Spinal cord (tissue), 10 donors: Measurements from ENCODE around the gene FNIP1. TPM values are rescaled to one million over a fixed set of nuclear protein-coding genes. Genes with fewer than 3 reads are reported as not detected.

Source experiments
- DNase-seq, 6 donors: peaks; one replicate each; pipeline versions ENCODE4 v3.0.0 to v3.0.0-alpha.2; 2013 to 2015; ENCODE audit warnings: low spot score in 6 of 6, low read depth in 4 of 6
- H3K27ac ChIP-seq: one replicate; pipeline ENCODE4 v1.5.1; 2013; ENCODE audit warnings: low read depth, low read length, control low read depth
- H3K27me3 ChIP-seq: one replicate; pipeline ENCODE4 v1.6.1; 2013; ENCODE audit warnings: low read length; ENCODE audit not compliant: control insufficient read depth, insufficient read depth
- H3K36me3 ChIP-seq: one replicate; pipeline ENCODE4 v1.6.1; 2013; ENCODE audit warnings: low read length; ENCODE audit not compliant: control insufficient read depth, insufficient read depth
- H3K4me1 ChIP-seq: one replicate; pipeline ENCODE4 v1.6.1; 2013; ENCODE audit warnings: low read length; ENCODE audit not compliant: control insufficient read depth, insufficient read depth
- H3K4me3 ChIP-seq: one replicate; pipeline ENCODE4 v1.5.1; 2013; ENCODE audit warnings: low read depth, low read length, control low read depth
- H3K9me3 ChIP-seq: one replicate; pipeline ENCODE4 v1.6.1; 2013; ENCODE audit warnings: low read length; ENCODE audit not compliant: control insufficient read depth, insufficient read depth
- WGBS: methylation state at CpG from one replicate; pipeline ENCODE4 v1.1.5; 2013; ENCODE audit warnings: missing lambda C conversion rate; ENCODE audit not compliant: insufficient coverage; 5-methylcytosine and 5-hydroxymethylcytosine counted together
- polyA plus RNA-seq, 2 donors: library from polyadenylated mRNA; unstranded; fragments of 120-200 nt; gene quantifications; one replicate each; pipeline ENCODE4 v1.2.1, GENCODE V29; 2013; ENCODE audit not compliant: insufficient read length in 2 of 2
- total RNA-seq, 2 donors: library from RNA; depleted of rRNA in 1 of 2; stranded (reverse); fragments of 120-200 nt in 1 of 2; fragments of >200 nt in 1 of 2; gene quantifications; one replicate each; pipeline versions ENCODE4 v1.2.3 to v1.2.4, GENCODE V29; 2013 to 2014
- donor health status: healthy.

The FNIP1 gene
- total and polyA plus RNA-seq, 4 donors = 17.8 to 62.7 (median 26.3) TPM

DNA sequence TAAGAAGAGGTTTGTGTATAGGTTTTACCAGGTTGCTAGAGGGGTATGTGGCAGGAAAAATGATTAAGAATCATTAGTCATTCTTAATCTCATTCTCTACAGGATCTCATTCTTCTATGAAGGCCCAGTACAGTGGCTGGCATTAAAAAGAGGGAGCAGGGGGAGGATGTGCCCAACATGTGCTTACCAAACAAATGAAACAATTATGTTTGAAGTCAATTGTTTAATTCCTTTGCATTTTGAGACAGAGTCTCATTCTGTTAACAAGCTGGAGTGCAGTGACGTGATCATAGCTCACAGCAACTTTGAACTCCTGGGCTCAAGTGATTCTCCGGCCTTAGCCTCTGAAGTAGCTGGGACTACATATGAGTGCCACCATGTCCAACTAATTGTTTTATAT is 23.0 kb downstream of the FNIP1 start:
- DNase-seq = no peak
- WGBS = 100% methylated on average over 1 of the region's 2 CpGs

GRCh38 chr5:131771692-131772091 is 25.1 kb downstream of the FNIP1 start:
- no peak overlapping the region for H3K27ac ChIP-seq
- no peaks in the 10 kb centered on the region for H3K27me3 ChIP-seq
- DNase-seq = no peak
- no peaks in the 10 kb centered on the region for H3K36me3 ChIP-seq
- 98% methylated on average over 3 of the region's 4 CpGs for WGBS
- H3K4me1 ChIP-seq = no peaks in the 10 kb centered on the region
- H3K4me3 ChIP-seq = no peak overlapping the region
- no peaks in the 10 kb centered on the region for H3K9me3 ChIP-seq

More for the DNA sequence above, 23.0 kb downstream of the FNIP1 start:
- Histone ChIP-seq H3K27ac (no peak overlapping the region), H3K4me3 (no peak overlapping the region), H3K36me3 (no peaks in the 10 kb centered on the region), H3K27me3 (no peaks in the 10 kb centered on the region), H3K4me1 (no peaks in the 10 kb centered on the region), H3K9me3 (no peaks in the 10 kb centered on the region)

DNA sequence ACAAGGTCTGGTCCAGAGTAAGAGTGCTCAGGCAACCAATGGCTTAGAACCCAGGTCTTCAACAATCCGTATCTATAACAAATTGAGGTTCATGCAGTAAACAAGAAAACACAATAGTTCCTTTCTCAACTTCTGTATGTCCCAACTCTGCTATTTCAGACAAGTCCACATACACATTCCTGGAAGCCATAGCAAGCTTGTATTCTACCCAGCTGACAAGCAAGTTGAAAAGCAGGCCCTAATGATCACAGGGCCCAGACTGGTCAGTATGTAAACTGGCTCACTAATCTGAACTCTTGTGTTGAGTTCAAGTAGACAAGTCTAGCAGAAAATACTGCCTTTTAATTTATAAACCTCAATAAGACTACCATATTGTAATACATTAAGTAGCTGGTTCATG is 26.9 kb downstream of the FNIP1 start:
- Histone ChIP-seq H3K4me1 (no peaks in the 10 kb centered on the region), H3K27ac (no peak overlapping the region), H3K9me3 (no peaks in the 10 kb centered on the region), H3K4me3 (no peak overlapping the region), H3K27me3 (no peaks in the 10 kb centered on the region), H3K36me3 (no peaks in the 10 kb centered on the region)
- DNase-seq = no peak
- no CpG with 5 or more reads among the region's 1 CpG for WGBS

- H3K4me1 ChIP-seq = no peaks in the 10 kb centered on the region
- no peak overlapping the region for H3K4me3 ChIP-seq
- WGBS = 100% methylated on average over 1 of the region's 1 CpG
- H3K36me3 ChIP-seq = no peaks in the 10 kb centered on the region
- DNase-seq = no peak
- H3K9me3 ChIP-seq = no peaks in the 10 kb centered on the region
- no peak overlapping the region for H3K27ac ChIP-seq
- H3K27me3 ChIP-seq = no peaks in the 10 kb centered on the region
Measured at GRCh38 chr5:131769336-131769735, 27.5 kb downstream of the FNIP1 start.

- Histone ChIP-seq H3K4me1 (no peaks in the 10 kb centered on the region), H3K27me3 (no peaks in the 10 kb centered on the region)
Measured at GRCh38 chr5:131767891-131768290, 28.9 kb downstream of the FNIP1 start.

DNA sequence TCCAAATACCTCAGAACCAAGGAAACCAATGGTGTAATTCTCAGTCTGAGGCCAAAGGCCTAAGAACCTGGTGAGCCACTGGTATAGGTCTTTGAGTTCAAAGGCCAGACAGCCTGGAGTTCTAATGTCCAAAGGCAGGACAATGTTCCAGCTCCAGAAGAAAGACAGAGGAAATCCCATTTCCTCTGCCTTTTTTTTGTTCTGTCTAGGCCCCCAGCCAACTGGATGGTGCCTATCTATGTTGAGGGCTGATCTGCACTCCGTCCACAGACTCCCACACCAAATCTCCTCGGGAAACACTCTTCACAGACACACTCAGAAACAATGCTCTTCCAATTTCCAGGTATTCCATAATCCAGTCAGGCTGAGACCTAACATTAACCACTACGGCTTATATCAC is 30.1 kb downstream of the FNIP1 start:
- DNase-seq = no peak
- WGBS = 77% methylated on average over 3 of the region's 3 CpGs
- no peaks in the 10 kb centered on the region for H3K36me3 ChIP-seq
- no peaks in the 10 kb centered on the region for H3K4me1 ChIP-seq
- H3K27me3 ChIP-seq = no peaks in the 10 kb centered on the region
- H3K4me3 ChIP-seq = no peak overlapping the region
- H3K9me3 ChIP-seq = no peaks in the 10 kb centered on the region
- H3K27ac ChIP-seq = no peak overlapping the region

More at GRCh38 chr5:131767891-131768290, 28.9 kb downstream of the FNIP1 start:
- H3K27ac ChIP-seq = no peak overlapping the region
- no peaks in the 10 kb centered on the region for H3K36me3 ChIP-seq
- H3K9me3 ChIP-seq = no peaks in the 10 kb centered on the region
- H3K4me3 ChIP-seq = no peak overlapping the region
- DNase-seq = no peak

DNA sequence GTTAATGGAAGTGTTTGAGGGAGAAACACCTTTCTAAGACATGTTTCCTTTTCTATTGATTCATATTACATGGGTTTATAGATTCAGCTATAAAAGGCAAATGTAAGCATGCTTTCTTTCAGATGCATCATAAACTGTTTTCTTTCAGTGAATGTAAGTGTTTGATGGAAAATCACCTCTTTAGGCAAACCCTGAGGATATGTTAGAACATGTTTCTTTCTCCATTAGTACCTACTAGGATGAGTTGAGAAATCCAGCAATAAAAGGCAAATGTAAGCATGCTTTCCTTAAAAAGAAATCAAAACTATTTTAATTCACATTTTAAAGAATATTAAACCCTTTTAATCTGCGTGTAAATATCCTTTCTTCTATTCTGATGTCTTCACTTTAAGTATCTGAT is 31.6 kb downstream of the FNIP1 start:
- Histone ChIP-seq H3K27me3 (no peaks in the 10 kb centered on the region), H3K27ac (no peak overlapping the region), H3K9me3 (no peaks in the 10 kb centered on the region), H3K4me1 (no peaks in the 10 kb centered on the region), H3K4me3 (no peak overlapping the region), H3K36me3 (no peaks in the 10 kb centered on the region)
- DNase-seq = no peak
- no CpG with 5 or more reads among the region's 1 CpG for whole genome bisulfite sequencing

DNA sequence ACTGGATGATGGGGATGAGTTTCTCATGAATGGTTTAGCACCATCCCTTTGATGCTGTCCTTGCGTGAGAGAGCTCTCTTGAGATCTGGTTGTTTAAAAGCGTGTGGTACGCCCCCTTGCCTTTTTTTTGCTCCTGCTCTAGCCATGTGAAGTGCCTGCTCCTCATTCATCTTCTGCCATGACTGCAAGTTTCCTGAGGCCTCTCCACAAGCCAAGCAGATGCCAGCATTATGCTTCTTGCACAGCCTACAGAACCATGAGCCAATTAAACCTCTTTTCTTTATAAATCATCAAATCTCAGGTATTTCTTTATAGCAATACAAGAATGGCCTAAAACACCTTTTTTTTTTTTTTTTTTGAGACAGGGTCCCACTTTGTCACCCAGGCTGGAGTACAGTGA is 32.8 kb downstream of the FNIP1 start:
- no peak overlapping the region for H3K27ac ChIP-seq
- H3K27me3 ChIP-seq = no peaks in the 10 kb centered on the region
- DNase-seq = no peak
- no peaks in the 10 kb centered on the region for H3K4me1 ChIP-seq
- no peaks in the 10 kb centered on the region for H3K9me3 ChIP-seq
- H3K4me3 ChIP-seq = no peak overlapping the region
- H3K36me3 ChIP-seq = no peaks in the 10 kb centered on the region
- WGBS = 100% methylated on average over 3 of the region's 3 CpGs

GRCh38 chr5:131760793-131761192 is 36.0 kb downstream of the FNIP1 start:
- DNase-seq = no peak
- no peaks in the 10 kb centered on the region for H3K9me3 ChIP-seq
- H3K27ac ChIP-seq = no peak overlapping the region
- H3K36me3 ChIP-seq = no peaks in the 10 kb centered on the region
- no peaks in the 10 kb centered on the region for H3K27me3 ChIP-seq
- no peak overlapping the region for H3K4me3 ChIP-seq
- H3K4me1 ChIP-seq = no peaks in the 10 kb centered on the region
- WGBS = no CpG with 5 or more reads among the region's 2 CpGs

DNA sequence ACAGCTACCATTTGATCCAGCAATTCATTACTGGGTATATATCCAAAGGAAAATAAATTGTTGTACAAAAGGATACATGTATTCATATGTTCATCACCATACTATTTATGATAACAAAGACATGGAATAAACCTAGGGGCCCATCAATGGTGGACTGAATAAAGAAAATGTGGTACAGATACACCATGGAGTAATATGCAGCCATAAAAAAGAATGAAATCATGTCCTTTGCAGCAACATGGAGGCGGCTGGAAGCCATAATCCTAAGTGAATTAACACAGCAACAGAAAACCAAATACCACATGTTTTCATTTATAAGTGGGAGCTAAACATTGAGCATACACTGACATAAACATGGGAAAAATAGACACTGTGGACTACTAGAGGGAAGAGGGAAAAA is 37.1 kb downstream of the FNIP1 start:
- DNase-seq = no peak
- H3K36me3 ChIP-seq = no peaks in the 10 kb centered on the region
- H3K4me3 ChIP-seq = no peak overlapping the region

More for the DNA sequence above, 37.1 kb downstream of the FNIP1 start:
- Histone ChIP-seq H3K4me1 (no peaks in the 10 kb centered on the region), H3K9me3 (no peaks in the 10 kb centered on the region), H3K27ac (no peak overlapping the region), H3K27me3 (no peaks in the 10 kb centered on the region)
- WGBS = no CpG with 5 or more reads among the region's 1 CpG
